ENCODE data around the gene GLT1D1.

GLT1D1 gene

GRCh38 chr12:128961957-128962356 is 108.7 kb downstream of the GLT1D1 start:
- no peak for DNase-seq (ENCODE audit: low read depth in 2 of 2, low spot score in 1 of 2)

DNA sequence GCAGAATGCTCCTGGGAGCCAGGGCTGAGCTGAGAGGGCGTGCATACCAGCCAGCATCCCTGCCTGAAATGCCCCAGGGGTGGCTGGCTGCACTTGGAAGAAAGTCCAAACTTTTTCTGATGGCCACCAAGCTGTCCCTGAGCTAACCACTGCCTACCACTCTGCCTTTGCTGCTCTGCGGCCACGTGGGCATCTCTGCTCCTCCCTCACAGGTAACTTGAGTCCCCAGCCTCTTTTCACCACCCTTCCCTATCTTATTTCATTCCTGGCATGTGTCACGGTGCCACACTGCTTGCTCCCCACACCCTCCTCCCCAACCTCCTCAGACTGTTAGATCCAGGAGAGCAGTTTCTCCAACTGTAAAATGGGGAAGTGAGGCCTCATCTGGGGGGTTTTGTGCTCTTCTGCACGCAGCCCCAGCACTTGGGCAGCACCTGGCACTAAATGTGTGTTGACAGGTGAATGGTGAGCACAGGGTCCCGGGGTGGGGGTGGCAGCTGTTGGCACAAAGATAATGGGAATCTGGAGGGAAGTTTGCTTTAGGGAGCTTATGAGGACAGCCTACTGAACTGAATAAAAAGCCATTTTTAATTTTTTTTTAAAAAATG is 113.0 kb downstream of the GLT1D1 start:
- DNase-seq (ENCODE audit: low read depth in 2 of 2, low spot score in 1 of 2) = no peak

- DNase-seq (ENCODE audit: low read depth in 2 of 2, low spot score in 1 of 2) = no peak
Observed at GRCh38 chr12:128968668-128969067, 115.4 kb downstream of the GLT1D1 start.

- no peak for DNase-seq (ENCODE audit: low read depth in 2 of 2, low spot score in 1 of 2)
Observed at GRCh38 chr12:128969480-128970055, 116.3 kb downstream of the GLT1D1 start.

GRCh38 chr12:128970110-128970509 is 116.8 kb downstream of the GLT1D1 start:
- DNase-seq (ENCODE audit: low read depth in 2 of 2, low spot score in 1 of 2) = no peak

DNA sequence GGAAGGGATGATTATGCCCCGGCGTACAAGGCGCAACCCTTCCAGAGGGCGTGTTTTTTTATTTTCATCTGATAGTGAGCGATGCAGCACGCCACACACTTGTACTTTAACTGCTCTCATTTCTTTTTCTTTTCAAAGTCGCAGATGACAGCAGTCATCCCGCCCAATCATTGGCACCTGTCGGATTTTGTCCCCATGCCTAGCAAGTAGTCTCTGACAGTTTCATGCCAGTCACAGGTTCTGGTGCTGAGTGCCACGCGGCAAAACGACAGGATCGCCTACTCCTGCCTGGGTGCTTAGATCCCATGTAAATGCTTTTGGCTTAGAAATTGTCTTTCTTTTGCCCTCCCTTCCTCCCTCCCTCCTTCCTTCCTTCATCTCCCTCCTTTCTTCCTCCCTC is 117.7 kb downstream of the GLT1D1 start:
- no peak for DNase-seq (ENCODE audit: low read depth in 2 of 2, low spot score in 1 of 2)

- DNase-seq (ENCODE audit: low read depth in 2 of 2, low spot score in 1 of 2) = no peak
Observed at GRCh38 chr12:128971802-128972201, 118.5 kb downstream of the GLT1D1 start.

GRCh38 chr12:128973883-128974681 is 120.8 kb downstream of the GLT1D1 start:
- DNase-seq (ENCODE audit: low read depth in 2 of 2, low spot score in 1 of 2) = no peak

- no peak for DNase-seq (ENCODE audit: low read depth in 2 of 2, low spot score in 1 of 2)
Observed at GRCh38 chr12:128974881-128975280, 121.6 kb downstream of the GLT1D1 start.

GRCh38 chr12:128976120-128976738 is 123.0 kb downstream of the GLT1D1 start:
- DNase-seq (ENCODE audit: low read depth in 2 of 2, low spot score in 1 of 2) = no peak

DNA sequence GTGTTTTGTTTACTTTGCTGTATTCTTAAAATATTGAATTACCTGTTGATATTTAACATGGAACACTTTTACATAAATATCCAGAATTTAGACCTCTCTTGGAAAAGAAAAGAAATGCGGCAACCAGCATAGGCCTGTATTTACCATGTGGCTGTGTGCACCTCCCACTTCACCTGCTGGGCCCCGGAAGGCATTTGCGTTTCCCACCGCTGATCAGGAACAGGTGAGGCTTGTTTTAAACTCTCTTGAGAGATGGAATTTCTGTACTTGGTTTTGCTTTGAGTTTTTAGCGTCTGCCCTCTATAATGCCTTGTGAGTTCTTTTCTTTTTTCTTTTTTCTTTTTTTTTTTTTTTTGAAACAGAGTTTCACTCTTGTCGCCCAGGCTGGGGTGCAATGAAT is 124.2 kb downstream of the GLT1D1 start:
- DNase-seq (ENCODE audit: low read depth in 2 of 2, low spot score in 1 of 2) = no peak

GRCh38 chr12:128978067-128978466 is 124.8 kb downstream of the GLT1D1 start:
- no peak for DNase-seq (ENCODE audit: low read depth in 2 of 2, low spot score in 1 of 2)

DNA sequence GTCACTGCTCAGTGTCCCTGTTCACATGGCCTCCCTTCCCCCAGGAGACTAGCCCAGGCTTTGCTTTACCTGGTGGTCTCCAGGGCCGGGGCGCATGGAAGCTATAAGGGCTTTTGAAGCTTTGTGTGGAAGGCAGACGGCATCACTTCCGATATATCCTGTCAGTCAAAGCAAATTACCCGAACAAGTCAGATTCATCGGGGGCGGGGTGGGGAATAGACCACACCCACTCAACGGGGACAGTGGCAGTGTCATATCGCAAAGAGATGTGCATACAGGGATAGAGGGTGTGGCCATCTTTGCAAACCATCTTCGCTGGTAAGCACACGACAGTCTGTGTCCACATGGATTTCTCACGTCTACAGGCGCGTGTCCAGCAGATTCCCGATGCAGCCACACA is 127.3 kb downstream of the GLT1D1 start:
- DNase-seq (ENCODE audit: low read depth in 2 of 2, low spot score in 1 of 2) = no peak

DNA sequence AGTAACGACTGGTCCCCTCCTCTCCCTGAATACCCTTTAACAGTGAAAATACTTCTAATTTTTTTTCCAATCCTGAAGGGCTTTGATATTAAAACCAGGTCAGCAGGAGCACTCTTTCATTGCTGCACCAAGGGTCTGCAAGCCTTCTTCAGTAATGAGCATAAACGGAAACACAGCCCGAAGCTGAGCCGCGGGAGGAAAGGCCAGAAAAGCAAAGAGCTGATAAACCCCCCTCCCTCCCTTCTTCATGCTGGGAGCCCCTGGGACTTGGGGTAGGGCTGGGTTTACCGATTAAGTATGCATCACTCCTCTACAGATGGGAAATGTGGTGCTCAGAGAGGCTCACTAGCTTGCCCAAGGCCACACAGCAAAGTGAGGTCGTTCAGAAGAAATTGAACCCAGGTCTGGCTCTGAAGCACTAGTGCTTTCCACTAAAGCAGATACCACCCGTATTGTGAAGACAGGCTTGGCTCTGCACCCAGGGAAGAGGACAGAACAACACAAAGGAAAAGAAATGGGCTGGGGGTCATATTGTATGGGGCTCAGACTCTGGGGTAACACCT is 128.8 kb downstream of the GLT1D1 start:
- no peak for DNase-seq (ENCODE audit: low read depth in 2 of 2, low spot score in 1 of 2)

- no peak for DNase-seq (ENCODE audit: low read depth in 2 of 2, low spot score in 1 of 2)
Observed at GRCh38 chr12:128982933-128983332, 129.7 kb downstream of the GLT1D1 start.

- no peak for DNase-seq (ENCODE audit: low read depth in 2 of 2, low spot score in 1 of 2)
Observed at GRCh38 chr12:128983371-128983770, 130.1 kb downstream of the GLT1D1 start.

GRCh38 chr12:128986957-128987356 is 133.7 kb downstream of the GLT1D1 start:
- no peak for DNase-seq (ENCODE audit: low read depth in 2 of 2, low spot score in 1 of 2)

- no peak for DNase-seq (ENCODE audit: low read depth in 2 of 2, low spot score in 1 of 2)
Observed at GRCh38 chr12:128989287-128989686, 136.0 kb downstream of the GLT1D1 start.

DNA sequence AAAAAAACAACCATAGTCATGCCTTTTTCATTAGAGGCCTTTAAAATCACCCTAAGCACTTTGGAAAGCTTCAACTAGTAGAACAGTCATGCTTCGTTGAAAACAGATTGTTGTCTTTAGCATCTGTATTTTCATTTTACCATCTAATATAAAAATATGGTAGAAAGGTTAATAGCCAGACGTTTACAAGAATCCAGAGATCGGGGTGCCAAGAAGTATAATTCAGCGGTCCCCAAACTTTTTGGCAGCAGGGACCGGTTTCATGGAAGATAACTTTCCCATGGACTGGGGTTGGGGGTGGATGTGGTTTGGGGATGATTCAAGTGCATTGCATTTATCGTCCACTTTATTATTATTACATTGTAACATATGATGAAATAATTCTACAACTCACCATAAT is 138.4 kb downstream of the GLT1D1 start:
- DNase-seq (ENCODE audit: low read depth in 2 of 2, low spot score in 1 of 2) = no peak

DNA sequence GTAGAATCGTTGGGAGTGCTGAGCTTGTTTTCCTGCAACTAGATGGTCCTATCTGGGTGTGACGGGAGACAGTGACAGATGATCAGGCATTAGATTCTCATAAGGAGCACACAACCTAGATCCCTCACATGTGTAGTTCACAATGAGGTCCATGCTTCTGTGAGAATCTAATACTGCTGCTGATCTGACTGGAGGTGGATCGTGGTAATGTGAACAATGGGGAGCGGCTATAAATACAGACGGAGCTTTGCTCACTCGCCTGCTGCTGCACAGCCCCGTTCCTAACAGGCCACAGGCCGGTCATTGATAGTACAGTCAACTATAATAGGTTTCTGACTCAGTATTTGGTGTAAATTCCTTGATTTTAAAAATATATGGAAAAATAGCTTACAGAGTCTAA is 138.8 kb downstream of the GLT1D1 start:
- DNase-seq (ENCODE audit: low read depth in 2 of 2, low spot score in 1 of 2) = no peak

- DNase-seq (ENCODE audit: low read depth in 2 of 2, low spot score in 1 of 2) = no peak
Observed at GRCh38 chr12:128992550-128992949, 139.3 kb downstream of the GLT1D1 start.

DNA sequence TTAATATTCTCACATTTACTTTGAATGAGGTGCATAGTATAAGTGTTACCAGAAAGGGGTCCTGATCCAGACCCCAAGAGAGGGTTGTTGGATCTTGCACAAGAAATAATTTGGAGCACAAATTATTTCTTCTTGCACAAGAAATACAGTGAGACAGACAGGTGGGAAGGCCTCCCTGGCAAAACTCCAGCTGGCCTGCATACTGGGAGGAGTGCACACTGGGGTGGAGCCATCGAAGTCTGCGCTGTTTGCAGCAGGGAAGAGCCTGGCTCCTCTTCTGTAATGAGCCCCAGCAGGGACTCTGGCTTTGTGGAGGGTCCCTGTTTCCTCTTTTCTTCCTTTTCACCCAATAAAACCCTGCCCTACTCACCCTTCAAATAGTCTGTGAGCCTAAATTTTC is 141.6 kb downstream of the GLT1D1 start:
- DNase-seq (ENCODE audit: low read depth in 2 of 2, low spot score in 1 of 2) = no peak
